Lower leg skin (tissue), 4 donors: ENCODE data around the gene CEP112. TPM values are rescaled to one million over a fixed set of nuclear protein-coding genes. Genes with fewer than 3 reads are reported as not detected.

Source experiments
- DNase-seq, 2 donors: peaks; one replicate each; pipeline ENCODE4 v3.0.0-alpha.2; 2019; ENCODE audit warnings: low spot score in 2 of 2
- H3K4me3 ChIP-seq: fragments of 200-600 bp; sonication (generic); 2 replicates; pipeline ENCODE4 v1.5.1; 2017; ENCODE audit warnings: mild to moderate bottlenecking, low read depth; ENCODE audit not compliant: poor library complexity, severe bottlenecking
- CTCF ChIP-seq, 3 donors: fragments of 450-650 bp; IDR thresholded peaks; one replicate each; pipeline ENCODE4 v1.5.1; 2016; ENCODE audit warnings: antibody characterized with exemption in 3 of 3, mild to moderate bottlenecking in 3 of 3, moderate library complexity in 2 of 3
- POLR2A ChIP-seq, 2 donors: fragments of 450-650 bp; IDR thresholded peaks; one replicate each; pipeline ENCODE4 v1.6.1; 2016 to 2017; ENCODE audit warnings: antibody characterized with exemption in 2 of 2, mild to moderate bottlenecking in 1 of 2, moderate library complexity in 1 of 2
- WGBS, 2 donors: methylation state at CpG; one replicate each; pipeline ENCODE4 v1.1.5; 2018; 5-methylcytosine and 5-hydroxymethylcytosine counted together
- intact Hi-C: fragments of 100-400 bp; cut with DNase I; formaldehyde crosslinking; loops from one replicate; pipeline ENCODE4 v1.15.0; 2023; ENCODE audit warnings: low total_unique reads
- total RNA-seq, 4 donors: library from RNA; depleted of rRNA; stranded (reverse); fragments of >200 nt; gene quantifications; one replicate each; pipeline ENCODE4 v1.1.0, GENCODE V29; 2016

CEP112 gene
- total RNA-seq, 4 donors from 2014 or later, result 1.6 to 7.6 (median 3.6) TPM

GRCh38 chr17:65589321-65589720, 602.6 kb downstream of the CEP112 start:
- intact Hi-C loops, result no loop called here
- 56 to 68% methylated on average over 5 of the region's 5 CpGs for WGBS, 2 donors
- no peak for TF ChIP-seq POLR2A (IDR thresholded peaks at IDR 0.05)
- no peak overlapping the region for H3K4me3 ChIP-seq
- no peak for DNase-seq

- H3K4me3 ChIP-seq, result no peak overlapping the region
- WGBS, 2 donors, result 46 to 53% methylated on average over 9 of the region's 9 CpGs
- DNase-seq, result no peak
- intact Hi-C loops, result no loop called here
- no peak for TF ChIP-seq POLR2A (IDR thresholded peaks at IDR 0.05)
- no peak for TF ChIP-seq CTCF (IDR thresholded peaks at IDR 0.05)
Measured at GRCh38 chr17:65588181-65588808, 603.6 kb downstream of the CEP112 start.

- no peak overlapping the region for H3K4me3 ChIP-seq
- TF ChIP-seq POLR2A (IDR thresholded peaks at IDR 0.05) (no peak), CTCF (IDR thresholded peaks at IDR 0.05) (no peak)
- intact Hi-C loops, result no loop called here
- no peak for DNase-seq
- WGBS, 2 donors, result 41 to 53% methylated on average over 10 of the region's 10 CpGs
Measured at GRCh38 chr17:65587534-65588180, 604.3 kb downstream of the CEP112 start.

GRCh38 chr17:65586899-65587298, 605.0 kb downstream of the CEP112 start:
- WGBS, 2 donors, result 86 to 89% methylated on average over 9 of the region's 9 CpGs
- intact Hi-C loops, result no loop called here

More at GRCh38 chr17:65586899-65587298, 605.0 kb downstream of the CEP112 start:
- DNase-seq, result no peak
- TF ChIP-seq POLR2A (IDR thresholded peaks at IDR 0.05), result no peak
- TF ChIP-seq CTCF (IDR thresholded peaks at IDR 0.05), result no peak
- H3K4me3 ChIP-seq, result no peak overlapping the region

Other genes with a start within 250 kb of the CEP112 start
- not detected for gene APOH, start 37.3 kb upstream of the CEP112 start, total RNA-seq
- 10 to 100 TPM in 3 of 4 donors, 1 to 10 TPM in 1; 9.6 to 15.5 (median 11.1) TPM for gene PRKCA, start 110.5 kb upstream of the CEP112 start, total RNA-seq